Measurements from ENCODE around the gene PTPRT.

The PTPRT gene

GRCh38 chr20:42981253-42981652 is 208.5 kb downstream of the PTPRT start:
- Histone ChIP-seq H3K27ac (no peak overlapping the region), H3K27me3 (no peaks in the 10 kb centered on the region), H3K36me3 (no peaks in the 10 kb centered on the region), H3K9me3 (no peaks in the 10 kb centered on the region), H3K4me1 (ENCODE audit: control insufficient read depth in 1 of 2, insufficient read depth in 1 of 2, low read depth in 1 of 2, low read length in 1 of 2) (no peaks in the 10 kb centered on the region), H3K4me3 (ENCODE audit: low read depth in 1 of 2, low read length in 1 of 2) (no peak overlapping the region)
- TF ChIP-seq, protein P1, sequence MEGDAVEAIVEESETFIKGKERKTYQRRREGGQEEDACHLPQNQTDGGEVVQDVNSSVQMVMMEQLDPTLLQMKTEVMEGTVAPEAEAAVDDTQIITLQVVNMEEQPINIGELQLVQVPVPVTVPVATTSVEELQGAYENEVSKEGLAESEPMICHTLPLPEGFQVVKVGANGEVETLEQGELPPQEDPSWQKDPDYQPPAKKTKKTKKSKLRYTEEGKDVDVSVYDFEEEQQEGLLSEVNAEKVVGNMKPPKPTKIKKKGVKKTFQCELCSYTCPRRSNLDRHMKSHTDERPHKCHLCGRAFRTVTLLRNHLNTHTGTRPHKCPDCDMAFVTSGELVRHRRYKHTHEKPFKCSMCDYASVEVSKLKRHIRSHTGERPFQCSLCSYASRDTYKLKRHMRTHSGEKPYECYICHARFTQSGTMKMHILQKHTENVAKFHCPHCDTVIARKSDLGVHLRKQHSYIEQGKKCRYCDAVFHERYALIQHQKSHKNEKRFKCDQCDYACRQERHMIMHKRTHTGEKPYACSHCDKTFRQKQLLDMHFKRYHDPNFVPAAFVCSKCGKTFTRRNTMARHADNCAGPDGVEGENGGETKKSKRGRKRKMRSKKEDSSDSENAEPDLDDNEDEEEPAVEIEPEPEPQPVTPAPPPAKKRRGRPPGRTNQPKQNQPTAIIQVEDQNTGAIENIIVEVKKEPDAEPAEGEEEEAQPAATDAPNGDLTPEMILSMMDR (IDR thresholded peaks at IDR 0.05), result no peak

GRCh38 chr20:42979720-42980119 is 210.0 kb downstream of the PTPRT start:
- TF ChIP-seq, protein P1 (IDR thresholded peaks at IDR 0.05), result no peak
- H3K36me3 ChIP-seq, result no peaks in the 10 kb centered on the region
- no peak overlapping the region for H3K27ac ChIP-seq

GRCh38 chr20:42978184-42978974 is 211.3 kb downstream of the PTPRT start:
- TF ChIP-seq, protein P1 (IDR thresholded peaks at IDR 0.05), result no peak

More at GRCh38 chr20:42979720-42980119, 210.0 kb downstream of the PTPRT start:
- no peaks in the 10 kb centered on the region for H3K4me1 ChIP-seq (ENCODE audit: control insufficient read depth in 1 of 2, insufficient read depth in 1 of 2, low read depth in 1 of 2, low read length in 1 of 2)
- no peaks in the 10 kb centered on the region for H3K9me3 ChIP-seq
- no peak overlapping the region for H3K4me3 ChIP-seq (ENCODE audit: low read depth in 1 of 2, low read length in 1 of 2)
- H3K27me3 ChIP-seq, result no peaks in the 10 kb centered on the region

GRCh38 chr20:42975974-42976373 is 213.7 kb downstream of the PTPRT start:
- no peaks in the 10 kb centered on the region for H3K27me3 ChIP-seq

More at GRCh38 chr20:42978184-42978974, 211.3 kb downstream of the PTPRT start:
- H3K36me3 ChIP-seq, result no peaks in the 10 kb centered on the region
- H3K4me1 ChIP-seq (ENCODE audit: control insufficient read depth in 1 of 2, insufficient read depth in 1 of 2, low read depth in 1 of 2, low read length in 1 of 2), result no peaks in the 10 kb centered on the region
- no peaks in the 10 kb centered on the region for H3K27me3 ChIP-seq
- no peak overlapping the region for H3K4me3 ChIP-seq (ENCODE audit: low read depth in 1 of 2, low read length in 1 of 2)
- no peaks in the 10 kb centered on the region for H3K9me3 ChIP-seq
- no peak overlapping the region for H3K27ac ChIP-seq

DNA sequence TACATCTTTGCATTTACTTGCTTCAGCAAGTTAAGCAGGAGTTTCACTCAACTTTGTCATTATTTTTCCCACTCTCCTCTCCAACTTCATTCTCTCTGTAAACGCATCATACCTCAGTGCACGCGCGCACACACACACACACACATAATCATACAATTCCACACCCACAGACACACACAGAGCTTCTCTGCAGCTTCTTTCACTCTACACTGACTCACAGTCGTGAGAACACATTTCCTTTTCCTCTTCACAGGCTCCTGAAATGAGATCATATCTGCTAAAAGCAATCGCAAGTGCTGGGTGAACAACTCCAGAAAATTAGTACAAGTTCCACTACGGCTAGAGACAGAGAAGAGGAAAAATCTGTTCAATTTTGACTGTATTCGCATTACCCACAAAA is 215.4 kb downstream of the PTPRT start:
- no peaks in the 10 kb centered on the region for H3K27me3 ChIP-seq
- TF ChIP-seq, protein P1 (IDR thresholded peaks at IDR 0.05), result no peak
- H3K4me3 ChIP-seq (ENCODE audit: low read depth in 1 of 2, low read length in 1 of 2), result no peak overlapping the region
- no peaks in the 10 kb centered on the region for H3K36me3 ChIP-seq
- no peaks in the 10 kb centered on the region for H3K9me3 ChIP-seq
- H3K4me1 ChIP-seq (ENCODE audit: control insufficient read depth in 1 of 2, insufficient read depth in 1 of 2, low read depth in 1 of 2, low read length in 1 of 2), result no peaks in the 10 kb centered on the region
- no peak overlapping the region for H3K27ac ChIP-seq

More at GRCh38 chr20:42975974-42976373, 213.7 kb downstream of the PTPRT start:
- no peaks in the 10 kb centered on the region for H3K9me3 ChIP-seq
- TF ChIP-seq, protein P1 (IDR thresholded peaks at IDR 0.05), result no peak
- no peak overlapping the region for H3K27ac ChIP-seq
- H3K36me3 ChIP-seq, result no peaks in the 10 kb centered on the region
- H3K4me1 ChIP-seq (ENCODE audit: control insufficient read depth in 1 of 2, insufficient read depth in 1 of 2, low read depth in 1 of 2, low read length in 1 of 2), result no peaks in the 10 kb centered on the region
- H3K4me3 ChIP-seq (ENCODE audit: low read depth in 1 of 2, low read length in 1 of 2), result no peak overlapping the region

Data from neutrophil (primary cell).